GM18511 (cell line): ENCODE data around the gene RPL36A.
A peak's percentile ranks its signal among the peaks of the same experiment; 100 is the strongest.

Source experiments
- ATAC-seq: cut with Tn5 transposase; IDR thresholded peaks from one replicate; pipeline ENCODE4 v1.9.1; 2021; ENCODE audit warnings: mild to moderate bottlenecking, moderate library complexity; ENCODE audit not compliant: unreplicated experiment

Gene RPL36A

GRCh38 chrX:101391831-101392230 is 1.0 kb downstream of the RPL36A start:
- no peak for ATAC-seq

GRCh38 chrX:101393530-101394305 is 2.9 kb downstream of the RPL36A start:
- no peak for ATAC-seq

GRCh38 chrX:101394372-101394771 is 3.6 kb downstream of the RPL36A start:
- no peak for ATAC-seq

- no peak for ATAC-seq
Measured at GRCh38 chrX:101395789-101396188, 5.0 kb downstream of the RPL36A start.

- no peak for ATAC-seq
Measured at GRCh38 chrX:101397779-101398178, 7.0 kb downstream of the RPL36A start.

GRCh38 chrX:101398694-101399093 is 7.9 kb downstream of the RPL36A start:
- ATAC-seq = no peak

GRCh38 chrX:101399825-101400224 is 9.0 kb downstream of the RPL36A start:
- ATAC-seq = no peak

- ATAC-seq = peak; percentile 11
Measured at GRCh38 chrX:101407167-101407747, 16.4 kb downstream of the RPL36A start.

- peak; percentile 93 for ATAC-seq
Measured at GRCh38 chrX:101407748-101408531, 17.1 kb downstream of the RPL36A start, which contains the start of the genes GLA and HNRNPH2. GLA (minus strand) TSS chrX:101407925; CDS start chrX:101407903, 22 bp downstream. HNRNPH2 (plus strand) TSS chrX:101408222; CDS start chrX:101411989, 3,767 bp downstream.

GRCh38 chrX:101408532-101408841 is 17.7 kb downstream of the RPL36A start:
- peak; percentile 33 for ATAC-seq

- ATAC-seq = no peak
Measured at GRCh38 chrX:101409043-101409442, 18.2 kb downstream of the RPL36A start.

GRCh38 chrX:101410461-101410860 is 19.6 kb downstream of the RPL36A start:
- ATAC-seq = no peak

- ATAC-seq = no peak
Measured at GRCh38 chrX:101411984-101412383, 21.2 kb downstream of the RPL36A start.

GRCh38 chrX:101415180-101416145 is 24.7 kb downstream of the RPL36A start:
- ATAC-seq = peak; percentile 70

GRCh38 chrX:101416691-101417090 is 25.9 kb downstream of the RPL36A start:
- ATAC-seq = no peak

GRCh38 chrX:101417190-101417589 is 26.4 kb downstream of the RPL36A start:
- no peak for ATAC-seq

GRCh38 chrX:101417981-101418841 is 27.4 kb downstream of the RPL36A start:
- peak; percentile 52 for ATAC-seq

- no peak for ATAC-seq
Measured at GRCh38 chrX:101419489-101419888, 28.7 kb downstream of the RPL36A start.

- no peak for ATAC-seq
Measured at GRCh38 chrX:101427954-101428353, 37.1 kb downstream of the RPL36A start.

GRCh38 chrX:101429934-101430333 is 39.1 kb downstream of the RPL36A start:
- ATAC-seq = peak; percentile 67
